GM19238 (cell line): Measurements from ENCODE around the gene GDPGP1.
"Not testable (repeated sequence)": the region's sequence is repeated elsewhere in the genome, so short reads cannot be mapped to it uniquely, and the experiment has no call there.

Experiments used
- DNase-seq: peaks from one replicate; pipeline ENCODE4 v3.0.0; 2011; ENCODE audit warnings: low spot score; ENCODE audit not compliant: insufficient read length

The GDPGP1 gene

GRCh38 chr15:90234096-90234988 is at the start of gene GDPGP1:
Gene GDPGP1, plus strand, starts transcription at chr15:90234209. Its CDS starts 6,700 bp downstream, at chr15:90240909.
- peak; percentile 94 for DNase-seq

GRCh38 chr15:90184786-90185704 is 49.0 kb upstream of the GDPGP1 start:
- peak; percentile 75 for DNase-seq

GRCh38 chr15:90187257-90187868 is 46.6 kb upstream of the GDPGP1 start:
- DNase-seq = no peak

GRCh38 chr15:90188065-90188464 is 45.9 kb upstream of the GDPGP1 start:
- not testable (repeated sequence) for DNase-seq

GRCh38 chr15:90188914-90189748 is 44.9 kb upstream of the GDPGP1 start:
- no peak for DNase-seq

- DNase-seq = no peak
These were observed 44.1 kb upstream of the GDPGP1 start for GRCh38 chr15:90189781-90190467.

GRCh38 chr15:90190606-90191343 is 43.2 kb upstream of the GDPGP1 start:
- DNase-seq = no peak

GRCh38 chr15:90191344-90191687 is 42.7 kb upstream of the GDPGP1 start:
- no peak for DNase-seq

GRCh38 chr15:90191794-90192509 is 42.1 kb upstream of the GDPGP1 start:
- no peak for DNase-seq

GRCh38 chr15:90192961-90193786 is 40.8 kb upstream of the GDPGP1 start:
- no peak for DNase-seq

- DNase-seq = no peak
These were observed 39.4 kb upstream of the GDPGP1 start for GRCh38 chr15:90194655-90195054.

- no peak for DNase-seq
These were observed 33.4 kb upstream of the GDPGP1 start for GRCh38 chr15:90200534-90201129.

- peak; percentile 91 for DNase-seq
These were observed 32.7 kb upstream of the GDPGP1 start, which contains the start of gene SEMA4B for GRCh38 chr15:90201130-90201943. Gene SEMA4B, plus strand, starts transcription at chr15:90201330. Its CDS starts 249 bp downstream, at chr15:90201579.

- DNase-seq = no peak
These were observed 32.0 kb upstream of the GDPGP1 start for GRCh38 chr15:90201944-90202375.

GRCh38 chr15:90202929-90203328 is 31.1 kb upstream of the GDPGP1 start:
- DNase-seq = no peak

GRCh38 chr15:90203473-90203872 is 30.5 kb upstream of the GDPGP1 start:
- DNase-seq = no peak

GRCh38 chr15:90203922-90204321 is 30.1 kb upstream of the GDPGP1 start:
- DNase-seq = no peak
